ENCODE measurements around the gene L3MBTL1.

The L3MBTL1 gene

DNA sequence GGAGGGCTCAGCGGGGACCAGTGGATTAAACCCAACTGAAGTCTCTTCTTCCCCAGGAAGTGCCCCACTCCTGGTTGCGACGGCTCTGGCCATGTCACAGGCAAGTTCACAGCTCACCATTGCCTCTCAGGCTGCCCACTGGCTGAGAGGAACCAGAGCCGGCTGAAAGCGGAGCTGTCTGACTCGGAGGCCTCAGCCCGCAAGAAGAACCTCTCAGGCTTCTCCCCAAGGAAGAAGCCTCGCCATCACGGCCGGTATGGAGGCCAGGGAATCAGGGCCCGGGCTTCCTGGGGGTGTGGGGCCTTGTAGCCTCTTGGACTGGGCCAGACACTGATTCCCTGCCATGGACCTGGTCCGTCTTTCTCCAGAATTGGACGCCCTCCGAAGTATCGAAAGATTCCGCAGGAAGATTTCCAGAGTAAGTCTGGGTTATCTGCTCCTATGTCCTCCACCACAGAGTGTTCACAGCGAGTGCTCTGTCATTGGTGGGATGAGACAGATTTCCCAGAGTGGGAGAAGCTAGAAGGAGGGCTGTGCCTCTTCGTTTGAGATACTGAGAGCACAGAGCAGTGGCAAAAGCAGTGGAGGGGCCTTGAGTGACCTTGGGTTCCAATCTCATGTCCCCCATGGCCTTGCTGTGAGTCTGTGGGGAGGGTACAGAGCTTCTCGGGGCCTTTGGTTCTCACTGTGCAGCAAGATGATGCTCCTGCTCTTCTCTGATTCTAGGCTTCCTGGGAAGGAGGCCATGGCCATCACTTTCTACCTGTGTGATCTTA lies 28.7 kb downstream of the L3MBTL1 start:
- no peak for DNase-seq

- no peak for DNase-seq
Measured at GRCh38 chr20:43536817-43537440, 29.4 kb downstream of the L3MBTL1 start.

DNA sequence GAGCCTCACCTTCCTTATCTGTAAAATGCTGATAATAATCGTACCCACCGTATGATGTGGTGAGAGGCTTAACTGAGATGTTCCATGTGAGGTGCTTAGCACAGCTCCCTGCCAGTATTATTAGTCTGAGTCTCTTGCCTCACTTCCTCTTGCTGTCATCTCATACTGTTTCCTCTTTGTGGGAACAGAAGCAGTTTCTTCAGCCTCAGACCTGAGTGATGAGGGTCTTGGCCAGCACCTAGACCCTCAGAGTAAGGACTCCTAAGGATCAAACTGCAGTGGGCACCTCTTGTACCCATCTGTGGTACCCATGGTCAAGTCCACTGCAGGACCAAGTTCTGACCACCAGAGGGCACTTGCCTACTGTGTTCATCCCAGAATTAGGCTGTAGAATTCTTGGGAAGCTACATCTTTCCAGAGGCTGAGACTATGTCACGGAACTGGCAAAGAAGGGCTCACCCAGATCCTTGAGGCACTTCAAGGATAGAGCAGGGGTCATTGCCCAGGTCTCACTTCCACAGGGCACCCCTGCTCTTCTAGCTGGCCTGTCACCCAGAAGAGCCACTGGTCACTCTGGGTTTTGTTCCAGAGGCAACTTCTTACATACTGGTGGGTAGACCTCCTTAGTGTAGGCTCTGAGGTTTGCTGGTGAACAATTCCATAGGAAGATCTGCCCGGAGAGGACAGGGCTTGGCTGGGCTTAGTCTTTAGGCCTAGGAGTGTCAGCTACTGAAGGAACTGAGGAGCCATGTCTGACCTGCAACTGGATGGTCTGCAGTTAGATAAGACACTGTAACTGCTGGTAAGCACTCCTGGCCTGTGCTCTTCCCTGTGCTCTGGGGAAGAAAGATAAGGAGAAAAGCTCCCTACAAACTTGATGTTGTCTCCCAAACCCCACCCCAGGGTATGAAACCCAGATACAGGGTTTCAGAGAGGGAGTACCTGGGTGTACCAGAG lies 30.7 kb downstream of the L3MBTL1 start:
- DNase-seq: no peak

DNA sequence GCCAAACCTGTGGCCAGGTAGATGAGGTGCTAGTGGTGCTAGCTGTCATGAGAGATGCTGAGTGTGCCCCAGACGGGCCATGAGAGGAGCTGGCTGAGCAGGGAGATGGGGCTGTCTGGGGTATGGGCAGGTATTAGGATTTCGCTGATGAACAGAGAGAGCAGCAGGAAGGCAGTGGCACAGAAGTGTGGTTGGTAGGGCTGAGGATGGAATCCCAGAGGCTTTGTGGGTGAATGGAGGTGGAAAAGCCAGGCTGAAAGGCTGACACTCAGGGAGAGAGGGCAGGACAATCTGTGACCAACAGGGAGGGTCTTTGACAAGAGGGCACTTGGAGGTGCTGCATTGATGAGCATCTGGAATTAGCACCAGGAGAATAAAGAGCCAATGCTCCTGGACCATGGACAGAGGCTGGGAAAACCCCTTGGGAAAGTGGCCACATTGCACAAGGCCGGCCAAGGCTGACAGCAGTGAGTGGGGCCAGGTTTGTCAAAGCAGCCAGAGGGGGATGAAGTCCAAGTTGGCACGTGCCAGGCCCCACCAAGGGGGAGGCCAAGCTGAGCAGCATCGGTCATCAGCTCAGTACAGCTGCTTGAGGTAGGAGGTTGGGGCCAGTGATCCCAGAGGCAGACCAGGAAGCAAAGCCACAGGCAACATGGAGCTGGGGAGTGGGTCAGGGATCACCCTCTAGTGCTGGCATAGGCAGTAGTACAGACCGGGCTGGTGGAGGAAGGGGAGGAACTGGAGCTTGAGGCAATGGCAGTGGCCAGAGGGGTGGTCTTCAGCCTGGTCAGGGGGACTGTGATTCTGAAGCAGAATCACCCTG lies 31.6 kb downstream of the L3MBTL1 start:
- no peak for DNase-seq

GRCh38 chr20:43539975-43540672 lies 32.6 kb downstream of the L3MBTL1 start:
- no peak for DNase-seq

DNA sequence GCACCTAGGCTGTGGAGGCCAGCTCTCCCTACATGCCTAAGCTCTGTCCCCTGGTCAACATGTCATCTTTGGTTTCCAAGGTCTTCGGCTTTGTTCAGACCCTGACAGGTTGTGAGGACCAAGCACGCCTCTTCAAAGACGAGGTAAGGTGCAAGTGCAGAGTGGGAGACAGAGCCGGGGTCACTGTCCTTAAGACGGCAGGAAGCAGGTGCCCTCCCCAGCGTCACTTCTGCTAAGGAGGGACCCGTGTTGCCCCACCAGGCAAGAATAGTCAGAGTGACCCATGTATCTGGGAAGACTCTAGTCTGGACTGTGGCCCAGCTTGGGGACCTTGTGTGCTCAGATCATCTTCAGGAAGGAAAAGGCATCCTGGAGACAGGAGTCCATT lies 33.2 kb downstream of the L3MBTL1 start:
- DNase-seq: no peak

GRCh38 chr20:43541214-43541613 lies 33.7 kb downstream of the L3MBTL1 start:
- no peak for DNase-seq

- no peak for DNase-seq
Measured at GRCh38 chr20:43542161-43542560, 34.7 kb downstream of the L3MBTL1 start.

DNA sequence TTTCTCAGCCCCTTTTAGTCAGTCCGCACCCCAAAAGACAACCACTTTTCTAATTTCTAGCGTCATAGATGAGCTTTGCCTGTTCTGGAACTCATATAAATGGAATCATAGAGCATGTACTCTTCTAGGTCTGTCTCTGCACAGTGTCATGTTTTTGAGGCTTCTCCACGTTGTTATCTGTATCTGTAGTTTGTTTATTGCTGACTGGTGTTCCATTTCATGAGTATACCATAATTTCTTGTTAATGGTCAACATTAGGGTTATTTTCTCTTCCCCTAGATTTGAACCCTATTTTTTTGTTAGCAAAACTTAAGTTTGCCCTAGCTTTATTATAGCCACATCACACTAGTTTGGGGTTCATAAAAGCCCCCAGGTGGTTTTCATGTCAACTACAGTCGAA lies 35.2 kb downstream of the L3MBTL1 start:
- DNase-seq: no peak

- DNase-seq: no peak
Measured at GRCh38 chr20:43543138-43543537, 35.6 kb downstream of the L3MBTL1 start.

- no peak for DNase-seq
Measured at GRCh38 chr20:43544501-43544900, 37.0 kb downstream of the L3MBTL1 start.

- DNase-seq: no peak
Measured at GRCh38 chr20:43545837-43546578, 38.5 kb downstream of the L3MBTL1 start.

DNA sequence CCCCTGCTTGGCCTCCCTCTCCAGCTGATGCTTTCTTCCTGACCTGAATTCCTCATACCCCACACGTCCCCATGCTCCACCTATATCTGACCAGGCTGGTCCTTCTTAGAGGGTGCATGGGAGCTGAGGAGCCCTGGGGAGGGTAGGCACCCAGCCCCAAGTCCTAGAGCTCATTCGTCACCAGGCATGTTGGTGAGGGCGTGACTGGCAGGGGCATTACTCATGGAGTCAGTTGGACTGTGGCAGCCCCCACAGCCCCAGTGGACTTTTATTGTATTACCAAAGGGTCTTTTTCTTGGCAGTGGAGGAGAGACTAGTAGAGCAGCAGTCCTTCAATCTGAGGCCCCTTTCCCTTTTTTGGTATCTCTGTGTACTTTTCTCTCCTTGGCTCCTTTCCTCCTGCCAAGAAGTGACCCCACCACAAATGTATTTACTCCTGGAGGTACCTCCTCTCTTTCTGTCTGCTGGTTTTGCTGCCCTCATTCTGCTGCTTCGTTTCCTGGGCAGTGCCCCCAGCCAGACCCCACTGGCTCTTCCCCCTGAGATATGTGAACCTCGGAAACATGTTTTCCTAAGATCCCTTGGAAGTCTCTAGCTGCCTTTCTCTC lies 40.9 kb downstream of the L3MBTL1 start:
- no peak for DNase-seq

DNA sequence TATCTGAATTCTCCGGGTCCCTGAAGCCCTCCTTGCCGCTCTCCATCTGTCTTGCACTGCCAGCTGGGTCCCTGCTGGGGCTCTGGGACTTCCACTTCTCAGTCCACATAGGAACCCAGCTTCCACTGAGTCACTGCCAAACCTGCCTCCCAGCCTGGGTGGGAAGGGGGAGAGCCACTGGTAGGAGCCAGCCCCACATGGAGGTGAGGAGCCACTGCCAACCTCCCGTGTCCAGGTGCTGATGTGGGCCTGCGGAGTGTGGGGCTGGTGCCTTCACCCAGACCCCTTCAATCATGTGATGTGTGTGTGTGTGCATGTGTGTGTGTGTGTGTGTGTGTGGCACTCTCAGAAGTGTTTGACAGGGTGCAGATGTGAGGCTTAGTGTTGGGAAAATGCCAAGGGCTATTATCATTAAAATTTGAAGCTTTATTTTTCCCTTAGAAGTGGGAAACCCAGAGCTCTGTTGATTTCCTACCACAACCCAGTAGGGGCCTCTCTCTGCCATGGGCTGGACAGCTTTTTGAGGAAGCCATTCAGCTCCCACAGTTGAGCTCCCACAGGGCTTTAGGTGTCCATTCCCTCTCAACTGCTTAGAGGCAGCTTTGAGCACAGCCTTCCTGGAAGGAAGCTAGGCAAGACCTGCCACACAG lies 42.0 kb downstream of the L3MBTL1 start:
- no peak for DNase-seq

GRCh38 chr20:43550456-43550855 lies 43.0 kb downstream of the L3MBTL1 start:
- DNase-seq: no peak

GRCh38 chr20:43554369-43554768 lies 46.9 kb downstream of the L3MBTL1 start:
- DNase-seq: no peak

- no peak for DNase-seq
Measured at GRCh38 chr20:43558412-43559146, 51.1 kb downstream of the L3MBTL1 start, which contains the start of gene SGK2. Gene SGK2, plus strand, starts transcription at chr20:43559027. Its CDS starts 7,469 bp downstream, at chr20:43566496.

DNA sequence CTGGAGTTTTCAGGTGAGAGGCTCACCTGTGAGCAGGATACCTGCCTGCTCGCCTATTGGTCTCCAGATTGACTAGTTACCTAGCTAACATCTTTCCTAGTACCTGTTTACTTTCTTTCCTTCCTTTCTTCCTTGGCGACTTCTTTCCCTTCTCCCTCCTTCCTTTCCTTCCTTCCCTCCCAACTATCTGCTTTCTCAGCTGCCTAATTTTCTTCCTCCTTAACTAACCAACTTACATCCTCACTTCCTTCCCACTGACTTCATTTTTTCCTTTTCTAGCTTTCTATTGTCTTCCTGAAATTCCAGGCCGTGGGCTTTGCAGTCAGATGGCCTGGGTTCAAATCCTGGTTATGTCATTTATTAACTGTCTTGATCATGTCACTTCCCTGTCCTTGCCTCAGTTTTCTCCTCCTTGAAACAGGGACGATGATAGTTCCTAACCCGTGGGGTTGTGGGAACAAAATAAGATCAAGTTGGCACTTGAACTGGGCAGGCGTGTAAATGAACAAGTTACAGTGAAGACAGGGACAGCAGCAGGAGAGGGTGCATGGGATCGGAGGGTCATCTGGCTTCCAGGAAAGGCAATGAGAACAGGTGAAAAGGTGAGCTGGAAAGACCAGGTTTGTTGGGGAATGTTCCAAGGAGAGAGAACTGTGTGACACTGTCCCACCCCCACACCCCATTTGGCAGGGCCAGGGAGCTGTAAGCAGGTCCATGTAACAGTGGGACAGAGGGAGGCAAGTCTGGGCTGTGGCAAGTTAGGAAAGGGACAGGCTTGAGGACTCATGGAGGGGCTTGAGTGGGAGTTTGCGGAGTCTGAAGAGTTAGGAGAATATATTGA lies 51.9 kb downstream of the L3MBTL1 start:
- no peak for DNase-seq

Data from activated effector memory CD4-positive, alpha-beta T cell treated with Interleukin-2 at 50 U/mL for 16 hours (primary cell).